DMS53 (cell line): Measurements from ENCODE around the gene SLC6A6.

Experiments used
- DNase-seq: peaks from one replicate; lab custom pipeline; 2025; lab: John Stamatoyannopoulos, UW

SLC6A6 gene

GRCh38 chr3:14470461-14470860, 68.1 kb downstream of the SLC6A6 start:
- DNase-seq: no peak

DNA sequence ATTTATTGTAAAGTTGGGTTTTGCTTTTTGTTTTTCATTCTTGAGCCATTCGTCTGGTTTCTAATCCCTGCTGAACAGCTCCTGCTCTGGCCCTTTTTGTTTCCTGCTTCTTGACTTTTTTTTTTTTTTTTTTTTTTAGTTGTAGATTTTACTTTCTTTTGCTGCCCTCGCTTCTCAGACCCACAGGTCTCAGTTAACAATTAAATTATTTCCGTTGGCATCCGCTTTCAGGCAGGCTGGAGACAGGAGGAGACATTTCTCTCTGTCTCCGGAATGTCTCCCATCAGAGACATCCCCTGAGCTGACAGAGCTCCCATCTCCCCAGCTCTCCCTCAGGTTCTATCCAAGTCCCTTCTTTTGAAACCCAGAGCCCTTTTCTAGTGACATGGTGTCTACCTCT, 68.6 kb downstream of the SLC6A6 start:
- no peak for DNase-seq

DNA sequence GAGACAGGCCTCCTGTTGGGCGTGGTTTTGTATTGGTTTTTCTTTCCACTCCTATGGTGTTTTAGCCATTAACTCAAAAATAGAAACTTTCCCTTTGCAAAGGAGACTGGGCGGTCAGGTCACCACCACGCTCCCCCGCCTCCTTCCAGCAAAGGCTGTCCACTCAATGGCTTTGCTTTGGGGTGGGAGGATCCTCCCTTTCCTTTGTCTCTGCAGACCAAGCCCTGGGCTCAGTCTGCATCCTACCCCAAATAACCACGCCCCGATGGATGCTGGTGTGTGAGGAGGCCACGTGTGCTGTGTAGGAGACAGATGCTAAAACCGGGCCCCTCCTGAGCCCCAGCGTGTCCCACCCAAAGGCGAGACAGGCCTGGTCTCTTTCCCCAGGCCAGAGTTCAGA, 69.3 kb downstream of the SLC6A6 start:
- no peak for DNase-seq

DNA sequence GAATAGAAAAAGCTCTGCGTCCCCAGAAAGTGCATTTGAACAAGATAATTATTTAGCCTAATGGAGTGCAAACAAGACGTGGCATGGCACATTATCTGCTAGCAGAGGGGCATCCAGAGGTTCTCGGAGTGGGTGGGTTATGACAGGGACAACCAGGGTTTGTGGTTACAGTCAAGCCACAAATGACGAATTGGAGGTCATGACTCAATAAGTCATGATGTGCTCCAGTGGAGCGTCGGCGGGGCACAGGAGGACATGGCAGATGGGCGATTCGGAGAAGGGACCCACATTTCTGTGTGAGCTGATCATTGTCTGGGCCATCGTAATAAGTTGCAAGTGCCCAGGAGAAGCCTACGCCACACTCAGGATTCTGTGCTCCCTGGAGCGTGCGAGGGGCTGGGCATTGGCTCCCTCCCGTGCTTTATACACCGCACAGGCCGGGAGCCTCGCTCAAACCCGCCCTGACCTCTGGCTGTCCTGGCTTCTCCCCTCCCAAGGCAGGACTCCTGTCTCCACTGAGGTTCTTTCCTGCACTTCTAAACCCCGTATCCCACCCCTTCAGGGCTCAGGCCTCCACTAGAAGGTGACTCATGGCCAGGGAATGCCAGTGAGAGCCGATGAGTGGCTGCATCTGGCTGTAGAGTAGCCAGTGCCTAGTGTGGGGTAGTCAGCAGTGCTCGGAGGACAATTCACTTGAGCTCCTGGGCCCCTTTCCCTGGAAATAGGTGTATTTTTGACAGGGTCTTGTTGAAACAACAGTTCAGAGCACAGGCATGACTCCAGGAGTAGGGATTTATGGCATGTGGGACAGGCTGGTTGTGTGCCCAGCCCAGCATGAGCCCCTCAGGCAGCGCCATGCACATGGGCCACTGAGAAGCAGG, 70.3 kb downstream of the SLC6A6 start:
- DNase-seq: peak; percentile 21

- DNase-seq: no peak
Observed at GRCh38 chr3:14473411-14473891, 71.0 kb downstream of the SLC6A6 start.

GRCh38 chr3:14474363-14475081, 72.1 kb downstream of the SLC6A6 start:
- no peak for DNase-seq

DNA sequence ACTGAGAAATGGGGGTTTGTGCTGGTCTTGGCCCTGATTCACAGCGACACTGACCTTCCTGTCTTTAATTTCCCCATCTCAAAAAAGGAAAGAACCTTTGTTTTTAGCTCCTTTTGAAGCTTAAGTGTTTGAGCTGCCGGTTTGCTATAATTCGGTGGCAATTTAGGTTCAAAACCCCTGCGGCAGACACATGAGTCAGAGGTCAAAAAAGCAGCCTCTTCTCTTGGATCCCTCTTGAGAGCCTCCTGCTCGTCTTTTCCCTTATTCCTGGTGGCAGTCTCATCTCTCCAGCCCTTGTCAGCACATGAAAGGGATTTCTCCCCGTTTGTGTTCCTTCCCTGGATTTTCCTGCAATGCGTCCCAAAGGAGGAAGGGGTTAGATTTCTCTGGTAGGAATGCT, 73.2 kb downstream of the SLC6A6 start:
- DNase-seq: no peak

DNA sequence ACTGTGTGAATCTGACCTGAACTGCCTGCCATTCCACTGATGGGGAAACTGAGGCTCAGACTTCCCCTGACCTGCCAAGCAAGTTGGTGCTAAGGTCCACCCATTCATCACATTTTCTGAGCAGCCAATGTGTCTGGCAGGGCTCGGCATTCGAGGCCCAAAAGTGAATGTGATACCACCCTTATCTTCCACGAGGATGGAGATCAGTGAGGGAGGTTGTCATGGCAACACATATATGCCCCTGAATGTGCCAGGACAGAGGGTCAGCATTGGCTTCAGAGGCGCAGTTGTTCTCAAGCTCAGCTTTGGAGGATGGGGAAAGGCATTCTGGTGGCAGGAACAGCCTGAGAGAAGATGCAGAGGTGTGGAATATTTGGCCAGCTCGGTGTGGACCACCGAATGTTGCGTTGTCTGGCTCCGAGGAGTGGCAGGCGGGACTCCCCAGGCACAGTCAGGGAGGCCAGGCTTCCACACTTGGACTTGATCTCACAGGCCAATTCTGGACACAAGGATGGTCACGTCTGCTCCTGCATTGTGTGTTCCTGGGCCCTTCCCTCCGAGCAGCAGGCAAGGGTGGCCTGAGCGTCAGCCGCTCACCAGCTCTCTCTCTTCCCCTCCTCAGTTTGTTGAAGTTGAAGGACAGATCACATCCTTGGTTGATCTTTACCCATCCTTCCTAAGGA, 74.3 kb downstream of the SLC6A6 start:
- no peak for DNase-seq

GRCh38 chr3:14477311-14477935, 75.0 kb downstream of the SLC6A6 start:
- no peak for DNase-seq

DNA sequence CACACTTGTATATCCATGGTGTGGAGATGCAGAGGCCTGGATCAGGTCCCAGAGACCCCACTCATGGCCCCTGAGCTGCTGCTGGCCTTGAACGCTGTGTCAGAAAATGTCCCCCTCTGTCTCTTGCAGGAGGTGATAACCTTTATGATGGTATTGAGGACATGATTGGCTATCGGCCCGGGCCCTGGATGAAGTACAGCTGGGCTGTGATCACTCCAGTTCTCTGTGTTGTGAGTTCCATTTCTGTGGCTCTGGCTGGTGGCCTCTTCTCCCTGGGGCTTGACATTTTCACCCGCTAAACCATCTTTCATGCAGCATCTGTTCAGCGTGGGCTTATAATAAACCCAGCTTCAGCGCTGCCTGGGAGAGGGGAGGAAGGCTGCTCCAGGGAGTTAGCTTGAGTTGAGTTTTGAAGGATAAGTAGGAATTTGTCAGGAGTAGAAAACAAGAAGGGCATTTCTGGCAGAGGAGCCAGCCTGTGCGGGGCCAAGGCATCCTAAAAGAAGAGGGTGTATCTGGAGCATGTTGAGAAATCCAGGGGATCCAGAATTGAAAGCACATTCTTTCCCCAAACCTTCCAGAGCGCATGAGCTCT, 76.6 kb downstream of the SLC6A6 start:
- DNase-seq: no peak

DNA sequence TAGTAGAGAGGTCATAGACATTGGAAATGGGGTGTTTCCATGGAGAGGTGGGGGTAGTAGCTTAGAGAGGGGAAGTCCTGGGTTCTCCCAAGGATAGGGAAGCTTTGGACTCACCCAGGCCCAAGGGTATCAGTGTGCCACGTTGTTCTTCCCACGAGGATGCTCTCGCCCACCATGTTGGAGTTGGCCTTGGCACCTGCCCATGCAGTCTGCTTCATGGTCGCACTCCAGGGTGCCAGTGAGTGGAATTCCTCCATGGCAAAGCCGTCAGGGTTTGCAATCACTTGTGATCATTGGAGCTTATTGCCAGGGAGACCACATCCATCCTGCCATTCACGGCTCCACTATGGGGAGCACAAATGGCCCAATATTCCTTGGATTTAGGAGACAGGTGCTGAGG, 77.2 kb downstream of the SLC6A6 start:
- no peak for DNase-seq

DNA sequence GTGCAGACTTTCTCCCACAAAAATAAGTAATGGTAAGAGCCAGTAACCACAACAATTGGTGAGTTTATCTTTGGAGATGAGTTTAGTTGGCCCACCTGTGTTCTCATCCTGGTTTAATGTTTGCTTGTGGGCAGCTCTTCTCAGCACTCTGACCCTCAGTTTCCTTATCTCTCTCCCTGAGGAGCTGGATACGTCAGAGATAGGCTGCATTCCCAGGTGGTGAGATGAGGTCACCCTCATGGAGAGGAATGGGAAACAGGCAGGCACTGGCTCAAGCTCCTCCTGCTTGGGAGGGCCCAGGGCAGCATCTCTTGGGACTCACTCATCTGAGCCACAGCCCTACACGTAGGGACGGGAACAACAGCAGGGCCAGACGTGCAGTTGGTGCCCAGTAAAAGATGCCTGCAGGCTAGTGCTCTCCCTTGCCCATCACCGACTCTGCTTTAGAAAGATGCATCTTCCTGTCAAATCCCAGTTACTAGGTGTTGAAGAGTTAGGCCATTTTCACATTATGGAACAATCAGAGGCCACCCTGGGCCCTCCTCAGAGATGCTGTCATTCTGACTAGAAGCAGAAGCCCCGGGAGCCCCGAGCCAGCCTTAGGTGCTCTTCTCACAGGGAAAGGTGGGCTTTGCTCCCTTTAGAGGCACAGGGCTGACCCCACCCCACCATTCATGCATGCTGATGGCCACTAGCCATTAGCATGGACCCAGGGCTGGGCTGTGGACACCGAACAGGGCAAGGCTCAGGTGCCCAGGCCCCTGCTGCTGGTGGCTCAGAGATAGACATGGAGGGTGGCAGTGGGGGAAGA, 78.0 kb downstream of the SLC6A6 start:
- DNase-seq: no peak

DNA sequence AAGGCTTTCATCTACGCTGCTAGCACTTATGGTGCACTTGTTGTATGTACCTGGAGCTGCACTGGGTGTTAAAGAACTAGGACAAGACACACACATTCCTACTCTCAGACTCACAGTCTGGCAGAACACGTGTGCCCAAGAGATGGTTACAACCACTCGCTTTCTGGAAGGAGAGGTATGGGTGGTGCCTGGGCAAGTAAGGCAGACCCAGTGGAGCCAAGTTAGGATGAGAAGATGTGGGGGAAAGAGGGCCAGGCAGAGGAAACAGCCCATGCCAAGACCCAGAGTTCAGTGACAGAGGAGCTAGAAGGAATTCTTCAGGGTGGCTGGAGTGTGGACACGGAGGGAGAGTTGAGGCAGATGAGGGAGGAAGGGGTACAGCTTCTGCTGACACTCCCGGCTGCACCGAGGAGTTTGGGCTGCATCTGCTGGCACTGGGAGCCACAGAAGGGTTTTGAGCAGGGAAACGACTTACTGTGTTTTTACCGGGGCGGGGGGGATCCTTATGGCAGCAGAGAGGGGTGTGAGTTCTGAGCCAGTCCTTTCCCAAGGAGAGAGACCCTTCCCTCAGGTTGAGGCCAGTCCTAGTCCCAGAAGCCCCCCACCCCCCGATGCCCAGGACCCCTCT, 78.7 kb downstream of the SLC6A6 start:
- no peak for DNase-seq

DNA sequence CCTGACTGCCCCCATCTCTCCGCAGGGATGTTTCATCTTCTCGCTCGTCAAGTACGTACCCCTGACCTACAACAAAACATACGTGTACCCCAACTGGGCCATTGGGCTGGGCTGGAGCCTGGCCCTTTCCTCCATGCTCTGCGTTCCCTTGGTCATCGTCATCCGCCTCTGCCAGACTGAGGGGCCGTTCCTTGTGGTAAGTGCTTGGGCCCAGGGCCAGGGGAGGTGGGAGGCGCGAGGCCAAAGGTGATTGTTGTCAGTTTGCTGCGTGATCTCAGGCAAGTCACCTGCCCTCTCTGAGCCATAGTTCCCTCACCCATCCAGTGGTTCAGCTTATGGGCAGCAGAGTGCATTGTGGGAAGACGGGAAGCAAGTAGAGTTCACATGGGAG, 79.2 kb downstream of the SLC6A6 start:
- DNase-seq: no peak

DNA sequence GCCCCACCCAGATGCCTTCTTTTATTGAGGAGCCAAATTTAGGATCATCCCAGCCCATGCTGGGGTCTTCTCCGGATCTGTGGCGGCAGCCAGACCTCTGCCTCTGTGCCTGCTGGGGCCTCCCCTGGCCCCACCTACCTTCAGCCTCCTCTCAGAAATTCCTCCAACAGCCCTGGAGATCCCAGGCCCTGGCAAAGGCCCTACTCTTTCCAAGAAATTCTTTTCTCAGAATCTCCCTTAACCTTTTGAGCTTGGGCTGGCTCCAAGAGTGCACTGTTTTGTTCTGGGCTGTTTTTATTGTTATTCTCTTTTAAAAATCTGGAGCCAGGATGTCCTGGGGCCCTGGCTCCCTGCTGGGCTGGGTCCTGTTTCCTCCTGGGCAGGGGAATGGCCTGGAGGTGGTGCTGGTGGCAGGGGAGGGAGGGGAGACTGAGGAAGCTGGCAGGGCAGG, 79.9 kb downstream of the SLC6A6 start:
- no peak for DNase-seq

DNA sequence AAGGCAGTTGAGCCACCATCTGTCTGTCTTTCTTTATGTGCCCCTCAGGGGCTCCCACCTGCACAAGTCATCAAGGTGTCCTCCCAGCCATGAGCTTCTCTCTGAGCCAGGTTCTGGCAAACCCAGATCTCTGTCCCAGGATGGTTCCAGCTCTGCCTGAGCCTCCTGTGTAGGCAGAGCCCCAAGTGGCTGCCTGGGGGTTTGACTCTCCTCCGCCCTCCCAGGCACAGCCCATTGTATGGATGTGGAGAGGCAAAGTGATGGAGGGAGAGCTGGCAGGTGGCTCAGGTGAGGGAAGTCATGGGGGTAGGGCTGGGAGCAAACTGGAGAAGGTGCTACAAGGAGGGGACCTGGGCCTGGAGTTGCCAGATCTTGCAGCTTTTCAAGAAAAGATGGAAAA, 80.9 kb downstream of the SLC6A6 start:
- DNase-seq: no peak

- no peak for DNase-seq
Observed at GRCh38 chr3:14484741-14485140, 82.3 kb downstream of the SLC6A6 start.

DNA sequence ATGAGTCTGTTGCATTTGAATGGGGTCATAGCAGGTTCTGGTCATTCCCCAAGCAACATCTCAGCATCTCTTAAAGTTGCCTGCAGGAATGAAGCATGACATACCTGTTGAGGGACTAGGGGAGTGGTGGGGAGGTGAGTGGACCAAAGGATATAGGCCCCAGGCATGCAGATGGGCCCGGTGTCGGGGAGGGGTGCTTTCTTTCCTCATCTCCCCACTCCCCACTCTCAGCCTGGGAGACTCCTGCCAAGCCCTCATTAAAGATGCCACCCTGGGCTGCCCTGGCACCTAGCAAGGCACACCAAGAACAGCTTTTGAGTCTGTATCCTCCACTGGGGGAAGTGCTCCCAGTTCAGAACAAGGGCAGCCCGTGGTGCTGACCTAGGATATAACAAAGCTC, 83.6 kb downstream of the SLC6A6 start:
- DNase-seq: no peak

DNA sequence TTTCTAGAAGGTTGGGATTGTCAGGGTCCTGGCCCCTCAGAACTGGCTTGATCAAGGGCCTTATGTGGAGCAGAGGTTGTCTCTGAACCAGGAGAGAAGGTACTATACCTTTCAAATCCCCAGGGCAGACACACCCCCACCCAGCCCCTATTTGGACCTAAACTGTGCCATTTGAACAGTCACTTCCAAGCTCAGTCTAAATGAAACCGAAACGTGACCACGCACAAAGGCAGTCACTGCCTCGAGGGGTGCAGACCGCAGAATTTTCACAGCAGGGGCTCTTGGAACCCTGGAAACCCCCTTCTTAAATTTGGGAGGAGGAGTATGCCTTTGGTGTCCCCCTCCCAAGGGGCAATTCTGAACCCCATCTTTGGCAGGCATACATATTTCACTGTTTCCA, 84.1 kb downstream of the SLC6A6 start:
- no peak for DNase-seq

- no peak for DNase-seq
Observed at GRCh38 chr3:14487086-14487485, 84.7 kb downstream of the SLC6A6 start.
